Hepatocyte (in vitro differentiated cells): ENCODE data around the gene FOXA1.

Experiments
- EZH2 ChIP-seq: fragments of 200-600 bp; sonication (generic); IDR thresholded peaks from 2 replicates; pipeline ENCODE4 v1.6.1; 2016; ENCODE audit warnings: antibody characterized with exemption, mild to moderate bottlenecking, borderline replicate concordance
- EZH2phosphoT487 ChIP-seq: fragments of 200-600 bp; sonication (generic); IDR thresholded peaks from one replicate; pipeline ENCODE4 v1.6.1; 2018; ENCODE audit warnings: antibody characterized with exemption, mild to moderate bottlenecking, low read depth, moderate library complexity; ENCODE audit not compliant: unreplicated experiment, severe bottlenecking
- TF ChIP-seq, protein P1 (sequence below): fragments of 200-600 bp; sonication (generic); IDR thresholded peaks from 2 replicates; pipeline ENCODE4 v1.5.1; 2016; ENCODE audit warnings: antibody characterized with exemption, mild to moderate bottlenecking; ENCODE audit not compliant: poor library complexity

DNA sequence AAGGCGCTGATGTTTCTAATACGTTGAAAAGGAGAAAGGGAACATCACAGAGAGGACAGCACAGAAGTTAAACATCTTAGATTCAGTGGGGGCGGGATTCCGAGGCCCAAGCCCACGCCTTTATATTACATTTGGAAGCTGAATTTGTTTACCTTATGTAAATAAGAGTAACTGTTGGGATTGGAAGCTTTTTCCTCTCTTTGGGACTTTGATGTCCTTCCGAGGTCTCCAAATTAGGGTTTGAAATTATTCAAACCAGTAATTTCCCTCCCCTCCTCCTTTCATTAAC is 6.4 kb downstream of the FOXA1 start:
- TF ChIP-seq, protein P1, sequence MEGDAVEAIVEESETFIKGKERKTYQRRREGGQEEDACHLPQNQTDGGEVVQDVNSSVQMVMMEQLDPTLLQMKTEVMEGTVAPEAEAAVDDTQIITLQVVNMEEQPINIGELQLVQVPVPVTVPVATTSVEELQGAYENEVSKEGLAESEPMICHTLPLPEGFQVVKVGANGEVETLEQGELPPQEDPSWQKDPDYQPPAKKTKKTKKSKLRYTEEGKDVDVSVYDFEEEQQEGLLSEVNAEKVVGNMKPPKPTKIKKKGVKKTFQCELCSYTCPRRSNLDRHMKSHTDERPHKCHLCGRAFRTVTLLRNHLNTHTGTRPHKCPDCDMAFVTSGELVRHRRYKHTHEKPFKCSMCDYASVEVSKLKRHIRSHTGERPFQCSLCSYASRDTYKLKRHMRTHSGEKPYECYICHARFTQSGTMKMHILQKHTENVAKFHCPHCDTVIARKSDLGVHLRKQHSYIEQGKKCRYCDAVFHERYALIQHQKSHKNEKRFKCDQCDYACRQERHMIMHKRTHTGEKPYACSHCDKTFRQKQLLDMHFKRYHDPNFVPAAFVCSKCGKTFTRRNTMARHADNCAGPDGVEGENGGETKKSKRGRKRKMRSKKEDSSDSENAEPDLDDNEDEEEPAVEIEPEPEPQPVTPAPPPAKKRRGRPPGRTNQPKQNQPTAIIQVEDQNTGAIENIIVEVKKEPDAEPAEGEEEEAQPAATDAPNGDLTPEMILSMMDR, result no peak
- TF ChIP-seq EZH2phosphoT487, result no peak
- no peak for TF ChIP-seq EZH2
